HG02642 (cell line): ENCODE data around the gene TRAPPC14.

Source experiments
- ATAC-seq: cut with Tn5 transposase; IDR thresholded peaks from one replicate; pipeline ENCODE4 v1.9.1; 2021; ENCODE audit warnings: mild to moderate bottlenecking; ENCODE audit not compliant: unreplicated experiment, poor library complexity

TRAPPC14 gene

GRCh38 chr7:100106633-100107032 lies 51.9 kb downstream of the TRAPPC14 start:
- ATAC-seq: no peak

- no peak for ATAC-seq
Observed at GRCh38 chr7:100105534-100105933, 53.0 kb downstream of the TRAPPC14 start.
